ENCODE measurements around the gene ZNF532.

Gene ZNF532

DNA sequence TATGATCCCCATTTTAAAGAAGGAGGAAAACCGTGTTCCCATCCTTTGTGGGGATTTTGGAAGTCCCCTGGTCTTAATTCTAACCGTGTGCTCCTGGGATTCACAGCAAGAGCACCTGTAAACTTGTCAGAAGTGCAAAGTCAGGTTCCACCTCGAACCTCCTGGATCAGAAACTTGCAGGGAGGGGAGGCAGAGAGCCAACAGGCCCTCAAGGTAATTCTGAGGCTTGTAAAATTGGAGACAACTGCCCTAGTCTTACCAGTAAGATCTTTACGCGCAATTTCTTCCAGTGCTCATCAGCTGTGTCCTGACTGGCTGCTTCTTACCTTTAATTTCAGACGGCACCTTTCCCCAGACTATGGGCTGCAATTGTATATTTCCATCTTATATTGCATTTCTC lies 161.7 kb downstream of the ZNF532 start:
- H3K36me3 ChIP-seq (replicated peaks; ENCODE audit: insufficient read depth, low read length): no peaks in the 10 kb centered on the region
- H3K4me1 ChIP-seq (ENCODE audit: low read length): no peaks in the 10 kb centered on the region
- H3K27me3 ChIP-seq (replicated peaks; ENCODE audit: insufficient read depth, low read length): no peaks in the 10 kb centered on the region
- H3K27ac ChIP-seq (ENCODE audit: low read length): no peak overlapping the region
- no peak overlapping the region for H3K4me3 ChIP-seq (ENCODE audit: low read length)
- no peak overlapping the region for H2AFZ ChIP-seq (ENCODE audit: low read length)
- no peak for DNase-seq
- H3K9me3 ChIP-seq (replicated peaks; ENCODE audit: insufficient read depth, low read length): no peaks in the 10 kb centered on the region
- no peak overlapping the region for H3K4me2 ChIP-seq (ENCODE audit: low read depth, low read length)
- TF ChIP-seq, protein P1, sequence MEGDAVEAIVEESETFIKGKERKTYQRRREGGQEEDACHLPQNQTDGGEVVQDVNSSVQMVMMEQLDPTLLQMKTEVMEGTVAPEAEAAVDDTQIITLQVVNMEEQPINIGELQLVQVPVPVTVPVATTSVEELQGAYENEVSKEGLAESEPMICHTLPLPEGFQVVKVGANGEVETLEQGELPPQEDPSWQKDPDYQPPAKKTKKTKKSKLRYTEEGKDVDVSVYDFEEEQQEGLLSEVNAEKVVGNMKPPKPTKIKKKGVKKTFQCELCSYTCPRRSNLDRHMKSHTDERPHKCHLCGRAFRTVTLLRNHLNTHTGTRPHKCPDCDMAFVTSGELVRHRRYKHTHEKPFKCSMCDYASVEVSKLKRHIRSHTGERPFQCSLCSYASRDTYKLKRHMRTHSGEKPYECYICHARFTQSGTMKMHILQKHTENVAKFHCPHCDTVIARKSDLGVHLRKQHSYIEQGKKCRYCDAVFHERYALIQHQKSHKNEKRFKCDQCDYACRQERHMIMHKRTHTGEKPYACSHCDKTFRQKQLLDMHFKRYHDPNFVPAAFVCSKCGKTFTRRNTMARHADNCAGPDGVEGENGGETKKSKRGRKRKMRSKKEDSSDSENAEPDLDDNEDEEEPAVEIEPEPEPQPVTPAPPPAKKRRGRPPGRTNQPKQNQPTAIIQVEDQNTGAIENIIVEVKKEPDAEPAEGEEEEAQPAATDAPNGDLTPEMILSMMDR (IDR thresholded peaks at IDR 0.05; ENCODE audit: low read length): no peak
- TF ChIP-seq EZH2 (optimal IDR thresholded peaks at IDR 0.05; ENCODE audit: low read depth, low read length) (no peak), EZH2phosphoT487 (IDR thresholded peaks at IDR 0.05; ENCODE audit: low read length) (no peak)
- no peak overlapping the region for H3K9ac ChIP-seq (ENCODE audit: low read length)
- no peaks in the 10 kb centered on the region for H3K79me2 ChIP-seq (ENCODE audit: low read length)
- H3F3A ChIP-seq (ENCODE audit: insufficient read depth, low read length): no peaks in the 10 kb centered on the region
- no peaks in the 10 kb centered on the region for H3K9me2 ChIP-seq (replicated peaks; ENCODE audit: insufficient read depth, low read length)
- H4K20me1 ChIP-seq (ENCODE audit: insufficient read depth, low read length): no peaks in the 10 kb centered on the region

DNA sequence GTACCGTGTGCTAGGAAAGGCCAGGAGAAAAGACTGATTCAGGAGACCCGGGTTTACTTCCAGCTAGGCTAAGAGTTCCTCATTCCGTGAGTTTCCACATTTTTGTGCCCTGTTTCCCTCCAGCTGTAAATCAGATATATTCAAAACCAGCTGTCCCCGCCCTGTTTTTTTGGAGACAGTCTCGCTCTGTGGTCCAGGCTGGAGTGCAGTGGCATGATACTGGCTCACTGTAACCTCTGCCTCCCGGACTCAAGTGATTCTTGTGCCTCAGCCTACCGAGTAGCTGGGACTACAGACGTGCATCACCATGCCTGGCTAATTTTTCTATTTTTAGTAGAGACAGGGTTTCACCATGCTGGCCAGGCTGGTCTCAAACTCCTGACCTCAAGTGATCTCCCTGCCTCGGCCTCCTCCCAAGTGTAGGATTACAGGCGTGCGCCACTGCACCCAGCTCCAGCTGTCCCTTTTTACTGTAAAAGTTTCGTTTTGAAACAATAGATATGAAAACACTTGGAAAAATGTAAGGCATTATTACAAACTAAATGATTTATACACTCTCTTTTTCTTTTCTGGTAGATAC lies 162.2 kb downstream of the ZNF532 start:
- Histone ChIP-seq H3K9me2 (replicated peaks; ENCODE audit: insufficient read depth, low read length) (no peaks in the 10 kb centered on the region), H3K9ac (ENCODE audit: low read length) (no peak overlapping the region), H3K4me1 (ENCODE audit: low read length) (no peaks in the 10 kb centered on the region), H3K36me3 (replicated peaks; ENCODE audit: insufficient read depth, low read length) (no peaks in the 10 kb centered on the region), H3K4me3 (ENCODE audit: low read length) (no peak overlapping the region), H3K79me2 (ENCODE audit: low read length) (no peaks in the 10 kb centered on the region), H3K9me3 (replicated peaks; ENCODE audit: insufficient read depth, low read length) (no peaks in the 10 kb centered on the region), H3F3A (ENCODE audit: insufficient read depth, low read length) (no peaks in the 10 kb centered on the region), H3K4me2 (ENCODE audit: low read depth, low read length) (no peak overlapping the region), H2AFZ (ENCODE audit: low read length) (no peak overlapping the region), H3K27me3 (replicated peaks; ENCODE audit: insufficient read depth, low read length) (no peaks in the 10 kb centered on the region), H4K20me1 (ENCODE audit: insufficient read depth, low read length) (no peaks in the 10 kb centered on the region), H3K27ac (ENCODE audit: low read length) (no peak overlapping the region)
- TF ChIP-seq EZH2 (optimal IDR thresholded peaks at IDR 0.05; ENCODE audit: low read depth, low read length): no peak
- TF ChIP-seq, protein P1 (IDR thresholded peaks at IDR 0.05; ENCODE audit: low read length): no peak
- TF ChIP-seq EZH2phosphoT487 (IDR thresholded peaks at IDR 0.05; ENCODE audit: low read length): no peak
- DNase-seq: no peak

DNA sequence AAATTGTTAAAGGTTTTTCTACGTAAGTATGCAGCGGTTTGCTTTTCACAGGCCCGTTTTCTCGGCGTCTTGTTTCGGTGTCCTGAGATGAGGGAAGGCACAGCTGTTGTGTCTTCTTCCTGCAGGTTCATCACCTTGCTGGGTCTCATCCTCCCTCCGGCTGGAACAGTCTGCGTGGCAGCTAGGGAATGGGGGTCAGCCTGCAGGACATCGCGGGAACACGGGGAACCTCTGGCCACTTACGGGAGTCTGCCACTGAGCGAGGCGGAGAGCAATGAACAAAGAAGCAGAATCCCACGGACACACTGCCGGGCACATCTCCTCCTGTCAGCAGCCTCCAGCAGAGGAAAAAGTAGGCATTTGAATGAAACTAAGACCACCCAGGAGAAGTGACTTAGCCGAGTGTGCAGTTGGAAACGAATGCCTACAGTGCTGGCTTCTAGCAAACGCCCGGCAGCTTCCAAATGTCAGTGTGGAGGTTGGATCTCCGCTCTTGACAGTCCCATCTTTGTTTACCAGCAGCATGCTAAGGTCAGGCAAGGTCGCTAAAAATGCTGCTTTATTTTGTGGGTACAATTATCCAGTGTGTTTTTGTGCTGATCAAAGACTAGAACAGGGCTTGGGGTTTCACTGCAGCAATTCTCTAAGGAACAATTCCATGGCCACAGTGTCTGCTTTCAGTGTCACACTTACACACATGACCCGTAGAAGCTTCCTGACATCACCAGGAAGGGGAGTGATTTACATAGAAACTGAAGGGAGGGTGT lies 165.2 kb downstream of the ZNF532 start:
- Histone ChIP-seq H3K9ac (ENCODE audit: low read length) (no peak overlapping the region), H3F3A (ENCODE audit: insufficient read depth, low read length) (no peaks in the 10 kb centered on the region), H2AFZ (ENCODE audit: low read length) (no peak overlapping the region), H3K4me2 (ENCODE audit: low read depth, low read length) (no peak overlapping the region), H3K4me1 (ENCODE audit: low read length) (no peaks in the 10 kb centered on the region), H3K27me3 (replicated peaks; ENCODE audit: insufficient read depth, low read length) (no peaks in the 10 kb centered on the region), H4K20me1 (ENCODE audit: insufficient read depth, low read length) (no peaks in the 10 kb centered on the region), H3K9me2 (replicated peaks; ENCODE audit: insufficient read depth, low read length) (no peaks in the 10 kb centered on the region), H3K36me3 (replicated peaks; ENCODE audit: insufficient read depth, low read length) (no peaks in the 10 kb centered on the region), H3K4me3 (ENCODE audit: low read length) (no peak overlapping the region), H3K27ac (ENCODE audit: low read length) (no peak overlapping the region), H3K79me2 (ENCODE audit: low read length) (no peaks in the 10 kb centered on the region), H3K9me3 (replicated peaks; ENCODE audit: insufficient read depth, low read length) (no peaks in the 10 kb centered on the region)
- DNase-seq: no peak
- TF ChIP-seq EZH2phosphoT487 (IDR thresholded peaks at IDR 0.05; ENCODE audit: low read length): no peak
- TF ChIP-seq, protein P1 (IDR thresholded peaks at IDR 0.05; ENCODE audit: low read length): no peak
- TF ChIP-seq EZH2 (optimal IDR thresholded peaks at IDR 0.05; ENCODE audit: low read depth, low read length): no peak
